HepG2 (cell line): ENCODE data around the gene APC2. TPM values are rescaled to one million over a fixed set of nuclear protein-coding genes. Genes with fewer than 3 reads are reported as not detected.
A peak's percentile ranks its signal among the peaks of the same experiment; 100 is the strongest.

ENCODE experiments used
- AHR ChIP-seq: IDR thresholded peaks from 2 replicates; pipeline ENCODE4 v1.6.1; 2018; ENCODE audit warnings: missing genetic modification reagents, missing compliant biosample characterization
- ARID5B ChIP-seq: IDR thresholded peaks from 2 replicates; pipeline ENCODE4 v1.4.0; 2020; ENCODE audit warnings: mild to moderate bottlenecking, missing genetic modification reagents
- ARNT2 ChIP-seq: sonication (generic); formaldehyde crosslinking; IDR thresholded peaks from 2 replicates; pipeline ENCODE4 v1.8.0; 2022; ENCODE audit warnings: mild to moderate bottlenecking, low read depth, missing genetic modification reagents, moderate library complexity
- EP300 ChIP-seq, 3 experiments: sonication (generic) in 1 of 3; formaldehyde crosslinking in 1 of 3; IDR thresholded peaks; 2 replicates each; pipeline versions ENCODE4 v1.5.1 to v1.6.1; 2011 to 2020; ENCODE audit warnings: low read depth in 2 of 3, low read length in 2 of 3, borderline replicate concordance in 1 of 3, improper control_type of control experiment in 1 of 3, mild to moderate bottlenecking in 1 of 3, missing genetic modification reagents in 1 of 3, moderate library complexity in 1 of 3
- HOXD1 ChIP-seq: sonication (generic); formaldehyde crosslinking; IDR thresholded peaks from 2 replicates; pipeline ENCODE4 v1.5.0; 2020; ENCODE audit warnings: missing genetic modification reagents
- KAT7 ChIP-seq: IDR thresholded peaks from 2 replicates; pipeline ENCODE4 v1.6.1; 2018; ENCODE audit warnings: borderline replicate concordance, missing compliant biosample characterization
- MED13 ChIP-seq: sonication (generic); formaldehyde crosslinking; IDR thresholded peaks from 2 replicates; pipeline ENCODE4 v1.5.0; 2020; ENCODE audit warnings: missing genetic modification reagents
- NFE2L2 ChIP-seq: fragments of 150-350 bp; IDR thresholded peaks from 2 replicates; pipeline ENCODE4 v1.6.1; 2014; ENCODE audit warnings: low read length
- PLSCR1 ChIP-seq: sonication (generic); formaldehyde crosslinking; IDR thresholded peaks from 2 replicates; pipeline ENCODE4 v1.5.0; 2020; ENCODE audit warnings: missing genetic modification reagents, mild to moderate bottlenecking, borderline replicate concordance
- POLR2AphosphoS5 ChIP-seq: IDR thresholded peaks from 2 replicates; pipeline ENCODE4 v1.6.1; 2012; ENCODE audit warnings: low read depth, low read length
- PPARG ChIP-seq: conservative IDR thresholded peaks from 2 replicates; pipeline ENCODE4 v1.6.1; 2016; ENCODE audit warnings: missing biosample characterization, missing genetic modification reagents
- RNF219 ChIP-seq: sonication (generic); formaldehyde crosslinking; IDR thresholded peaks from 2 replicates; pipeline ENCODE4 v1.5.0; 2020; ENCODE audit warnings: mild to moderate bottlenecking, missing genetic modification reagents
- TRIM24 ChIP-seq: sonication (generic); formaldehyde crosslinking; IDR thresholded peaks from 2 replicates; pipeline ENCODE4 v1.8.0; 2022; ENCODE audit warnings: mild to moderate bottlenecking, missing genetic modification reagents
- YEATS4 ChIP-seq: sonication (generic); formaldehyde crosslinking; IDR thresholded peaks from 2 replicates; pipeline ENCODE4 v1.4.0; 2020; ENCODE audit warnings: missing genetic modification reagents, borderline replicate concordance
- ZIK1 ChIP-seq: sonication (generic); formaldehyde crosslinking; IDR thresholded peaks from 2 replicates; pipeline ENCODE4 v1.5.0; 2020; ENCODE audit warnings: mild to moderate bottlenecking, low read depth, missing genetic modification reagents, borderline replicate concordance
- ZNF235 ChIP-seq: sonication (generic); formaldehyde crosslinking; IDR thresholded peaks from 2 replicates; pipeline ENCODE4 v1.8.1; 2023; ENCODE audit warnings: mild to moderate bottlenecking, missing genetic modification reagents, borderline replicate concordance
- ZNF350 ChIP-seq: sonication (generic); formaldehyde crosslinking; IDR thresholded peaks from 2 replicates; pipeline ENCODE4 v1.4.0; 2020; ENCODE audit warnings: mild to moderate bottlenecking, low read depth, missing genetic modification reagents, borderline replicate concordance
- ZNF724P ChIP-seq: sonication (generic); formaldehyde crosslinking; IDR thresholded peaks from 2 replicates; pipeline ENCODE4 v1.8.0; 2022; ENCODE audit warnings: missing genetic modification reagents, borderline replicate concordance
- ZNF75D ChIP-seq: sonication (generic); formaldehyde crosslinking; IDR thresholded peaks from 2 replicates; pipeline ENCODE4 v1.8.1; 2023; ENCODE audit warnings: missing genetic modification reagents, mild to moderate bottlenecking, borderline replicate concordance
- ZNF780A ChIP-seq: sonication (generic); formaldehyde crosslinking; IDR thresholded peaks from 2 replicates; pipeline ENCODE4 v1.8.0; 2022; ENCODE audit warnings: mild to moderate bottlenecking, missing genetic modification reagents, moderate library complexity
- ZNF792 ChIP-seq: IDR thresholded peaks from 2 replicates; pipeline ENCODE4 v1.6.1; 2016
- polyA plus RNA-seq, 8 experiments: library from polyadenylated mRNA; depleted of rRNA in 3 of 8; stranded (reverse) in 7 of 8; unstranded in 1 of 8; fragments of >200 nt; fragmentation: Illumina TruSeq in 4 of 8; extraction: Trizol in 4 of 8; gene quantifications; 2 replicates each; pipeline versions ENCODE4 v1.2.1 to v1.2.3, GENCODE V29; 2011 to 2016; ENCODE audit warnings: low read depth in 4 of 8, missing spikeins in 1 of 8, mixed read lengths in 1 of 8; ENCODE audit not compliant: insufficient read depth in 1 of 8
- total RNA-seq, 5 experiments: library from RNA; depleted of rRNA; stranded (reverse); fragments of >200 nt; fragmentation: Illumina TruSeq; extraction: Trizol; gene quantifications; 2 replicates each; pipeline ENCODE4 v1.2.3, GENCODE V29; 2016; ENCODE audit warnings: low read depth in 1 of 5

The APC2 gene
- total and polyA plus RNA-seq, 2 of the 13 experiments (the other 11 are each of a cell fraction or from before 2014, with no cell fraction given), result 0.08 to 0.22 TPM

GRCh38 chr19:1478934-1479707 is 29.2 kb downstream of the APC2 start, which contains the start of gene C19orf25 (continued):
- TF ChIP-seq RNF219 (CRISPR knock-in tag) (no peak), POLR2AphosphoS5 (peak; percentile 85), ZNF75D (CRISPR knock-in tag) (0 out of 2 replicates have a peak, but pooled peaks have one; percentile 38), AHR (CRISPR knock-in tag) (no peak), HOXD1 (CRISPR knock-in tag) (no peak; the same call in 1 of the 2 replicates), YEATS4 (CRISPR knock-in tag) (no peak; the same call in 1 of the 2 replicates), ZNF235 (CRISPR knock-in tag) (no peak), ARID5B (CRISPR knock-in tag) (peak; percentile 23; the same call in 1 of the 2 replicates), KAT7 (CRISPR knock-in tag) (no peak), ZNF724P (CRISPR knock-in tag) (peak; percentile 71; the same call in 1 of the 2 replicates), EP300 (IDR thresholded peaks at IDR 0.05; ENCODE audit: low read depth in 2 of 2, low read length in 2 of 2) (no peak), EP300 (CRISPR knock-in tag; IDR thresholded peaks at IDR 0.05; ENCODE audit: borderline replicate concordance) (no peak), MED13 (CRISPR knock-in tag) (no peak), ZIK1 (no peak; the same call in 1 of the 2 replicates), PPARG (no peak; the same call in 1 of the 2 replicates), ZNF350 (CRISPR knock-in tag) (peak; percentile 75; the same call in 1 of the 2 replicates), ZNF792 (CRISPR knock-in tag) (no peak; the same call in 1 of the 2 replicates), TRIM24 (CRISPR knock-in tag) (no peak), PLSCR1 (no peak), ZNF780A (CRISPR knock-in tag) (0 out of 2 replicates have a peak, but pooled peaks have one; percentile 37), NFE2L2 (no peak), ARNT2 (CRISPR knock-in tag) (no peak)
